HEK293 (cell line): Measurements from ENCODE around the gene TM2D1.
A peak's percentile ranks its signal among the peaks of the same experiment; 100 is the strongest.
"Not testable (repeated sequence)": the region's sequence is repeated elsewhere in the genome, so short reads cannot be mapped to it uniquely, and the experiment has no call there.

Experiments used
- CTCF ChIA-PET: fragments of 350-600 bp; formaldehyde crosslinking; extraction: SDS; loops from one replicate; lab custom pipeline; 2021; ENCODE audit warnings: antibody characterized with exemption; lab: Yijun Ruan, JAX
- POLR2A ChIA-PET: fragments of 300-600 bp; formaldehyde crosslinking; extraction: SDS; loops from one replicate; lab custom pipeline; 2020; ENCODE audit warnings: antibody characterized with exemption, inconsistent platforms; lab: Yijun Ruan, JAX
- H3K27ac ChIP-seq: fragments of 200-500 bp; sonication (Bioruptor generic); 2 replicates; pipeline ENCODE4 v1.5.1; 2014; ENCODE audit warnings: low read depth, low read length, control low read depth, inconsistent platforms; ENCODE audit errors: extremely low read depth
- H3K36me3 ChIP-seq, 2 experiments: fragments of 200-500 bp in 1 of 2; sonication (Bioruptor generic) in 1 of 2; 1 replicate in 1 of 2; 2 replicates in 1 of 2; pipeline ENCODE4 v1.5.1; 2014 to 2017; ENCODE audit warnings: inconsistent platforms in 2 of 2, low read length in 2 of 2; ENCODE audit not compliant: control insufficient read depth in 2 of 2, insufficient read depth in 1 of 2
- H3K4me1 ChIP-seq: fragments of 200-500 bp; sonication (Bioruptor generic); 2 replicates; pipeline ENCODE4 v1.5.1; 2014; ENCODE audit warnings: mild to moderate bottlenecking, low read length, inconsistent platforms; ENCODE audit not compliant: control insufficient read depth, insufficient read depth
- H3K4me3 ChIP-seq: 2 replicates; pipeline ENCODE4 v1.5.1; 2011; ENCODE audit warnings: low read depth, mild to moderate bottlenecking, control low read depth, low read length, moderate library complexity
- H3K9me3 ChIP-seq: fragments of 200-500 bp; sonication (Bioruptor generic); 2 replicates; pipeline ENCODE4 v1.5.1; 2014; ENCODE audit warnings: low read depth, low read length, inconsistent platforms; ENCODE audit not compliant: control insufficient read depth, insufficient read depth
- GLI4 ChIP-seq: fragments of 450-650 bp; formaldehyde crosslinking; IDR thresholded peaks from 2 replicates; pipeline ENCODE4 v1.5.1; 2016; ENCODE audit warnings: missing biosample characterization, missing genetic modification characterization
- MZF1 ChIP-seq: fragments of 450-650 bp; formaldehyde crosslinking; IDR thresholded peaks from 2 replicates; pipeline ENCODE4 v1.5.1; 2017; ENCODE audit warnings: missing biosample characterization, missing genetic modification characterization, borderline replicate concordance
- REPIN1 ChIP-seq: fragments of 450-650 bp; formaldehyde crosslinking; IDR thresholded peaks from 2 replicates; pipeline ENCODE4 v1.5.1; 2017; ENCODE audit warnings: missing biosample characterization, missing genetic modification characterization, low read depth
- ZNF169 ChIP-seq: fragments of 450-650 bp; formaldehyde crosslinking; IDR thresholded peaks from 2 replicates; pipeline ENCODE4 v1.5.1; 2016; ENCODE audit warnings: missing biosample characterization, missing genetic modification characterization
- ZNF23 ChIP-seq: fragments of 450-650 bp; formaldehyde crosslinking; IDR thresholded peaks from 2 replicates; pipeline ENCODE4 v1.5.1; 2016; ENCODE audit warnings: missing biosample characterization, missing genetic modification characterization, borderline replicate concordance
- ZNF37A ChIP-seq: fragments of 450-650 bp; IDR thresholded peaks from 2 replicates; pipeline ENCODE4 v1.5.1; 2018; ENCODE audit warnings: missing biosample characterization, missing genetic modification characterization
- ZNF600 ChIP-seq: fragments of 450-650 bp; formaldehyde crosslinking; IDR thresholded peaks from 2 replicates; pipeline ENCODE4 v1.5.1; 2016; ENCODE audit warnings: missing biosample characterization, missing genetic modification characterization
- ZNF629 ChIP-seq: fragments of 450-650 bp; formaldehyde crosslinking; IDR thresholded peaks from 2 replicates; pipeline ENCODE4 v1.5.1; 2017; ENCODE audit warnings: missing biosample characterization, missing genetic modification characterization
- ZNF677 ChIP-seq: fragments of 450-650 bp; IDR thresholded peaks from 2 replicates; pipeline ENCODE4 v1.5.0; 2018; ENCODE audit warnings: missing biosample characterization, mild to moderate bottlenecking, missing genetic modification characterization, moderate library complexity
- ZNF707 ChIP-seq: fragments of 450-650 bp; formaldehyde crosslinking; IDR thresholded peaks from 2 replicates; pipeline ENCODE4 v1.5.1; 2016; ENCODE audit warnings: missing biosample characterization, missing genetic modification characterization
- TF ChIP-seq, protein P1 (sequence below): fragments of 450-650 bp; formaldehyde crosslinking; IDR thresholded peaks from 2 replicates; pipeline ENCODE4 v1.5.1; 2016; ENCODE audit warnings: missing biosample characterization, missing genetic modification characterization
- TF ChIP-seq, protein P2 (sequence below): fragments of 450-650 bp; formaldehyde crosslinking; IDR thresholded peaks from 2 replicates; pipeline ENCODE4 v1.5.1; 2016; ENCODE audit warnings: missing biosample characterization, missing genetic modification characterization
- TF ChIP-seq, protein P3 (sequence below): fragments of 450-650 bp; formaldehyde crosslinking; conservative IDR thresholded peaks from 2 replicates; pipeline ENCODE4 v1.5.1; 2016; ENCODE audit warnings: low read depth, missing biosample characterization, missing genetic modification characterization
- TF ChIP-seq, protein P4 (sequence below): fragments of 450-650 bp; formaldehyde crosslinking; IDR thresholded peaks from 2 replicates; pipeline ENCODE4 v1.5.1; 2016; ENCODE audit warnings: missing biosample characterization, missing genetic modification characterization

TM2D1 gene

DNA sequence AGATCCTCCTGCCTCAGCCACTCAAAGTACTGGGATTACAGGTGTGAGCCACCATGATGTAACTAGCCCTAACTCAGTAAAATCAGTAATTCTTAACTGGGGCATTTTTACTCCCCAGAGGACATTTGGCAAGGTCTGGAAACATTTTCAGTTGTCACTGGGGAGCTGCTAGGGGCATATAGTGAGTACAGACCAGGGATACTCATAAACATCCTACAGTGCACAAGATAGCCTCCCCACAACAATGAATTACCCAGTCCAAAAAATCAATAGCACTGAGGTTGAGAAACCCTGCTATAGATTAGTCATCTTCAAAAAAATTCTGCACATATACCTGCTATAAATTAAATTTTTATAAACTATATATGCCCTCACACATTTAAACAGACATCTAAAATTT is 13.0 kb downstream of the TM2D1 start:
- TF ChIP-seq ZNF23 (tag by site-specific recombination) = no peak
- TF ChIP-seq, protein P1, sequence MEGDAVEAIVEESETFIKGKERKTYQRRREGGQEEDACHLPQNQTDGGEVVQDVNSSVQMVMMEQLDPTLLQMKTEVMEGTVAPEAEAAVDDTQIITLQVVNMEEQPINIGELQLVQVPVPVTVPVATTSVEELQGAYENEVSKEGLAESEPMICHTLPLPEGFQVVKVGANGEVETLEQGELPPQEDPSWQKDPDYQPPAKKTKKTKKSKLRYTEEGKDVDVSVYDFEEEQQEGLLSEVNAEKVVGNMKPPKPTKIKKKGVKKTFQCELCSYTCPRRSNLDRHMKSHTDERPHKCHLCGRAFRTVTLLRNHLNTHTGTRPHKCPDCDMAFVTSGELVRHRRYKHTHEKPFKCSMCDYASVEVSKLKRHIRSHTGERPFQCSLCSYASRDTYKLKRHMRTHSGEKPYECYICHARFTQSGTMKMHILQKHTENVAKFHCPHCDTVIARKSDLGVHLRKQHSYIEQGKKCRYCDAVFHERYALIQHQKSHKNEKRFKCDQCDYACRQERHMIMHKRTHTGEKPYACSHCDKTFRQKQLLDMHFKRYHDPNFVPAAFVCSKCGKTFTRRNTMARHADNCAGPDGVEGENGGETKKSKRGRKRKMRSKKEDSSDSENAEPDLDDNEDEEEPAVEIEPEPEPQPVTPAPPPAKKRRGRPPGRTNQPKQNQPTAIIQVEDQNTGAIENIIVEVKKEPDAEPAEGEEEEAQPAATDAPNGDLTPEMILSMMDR = no peak
- TF ChIP-seq MZF1 = no peak
- no peak for TF ChIP-seq ZNF169 (tag by site-specific recombination)
- TF ChIP-seq ZNF707 = no peak
- TF ChIP-seq, protein P2, sequence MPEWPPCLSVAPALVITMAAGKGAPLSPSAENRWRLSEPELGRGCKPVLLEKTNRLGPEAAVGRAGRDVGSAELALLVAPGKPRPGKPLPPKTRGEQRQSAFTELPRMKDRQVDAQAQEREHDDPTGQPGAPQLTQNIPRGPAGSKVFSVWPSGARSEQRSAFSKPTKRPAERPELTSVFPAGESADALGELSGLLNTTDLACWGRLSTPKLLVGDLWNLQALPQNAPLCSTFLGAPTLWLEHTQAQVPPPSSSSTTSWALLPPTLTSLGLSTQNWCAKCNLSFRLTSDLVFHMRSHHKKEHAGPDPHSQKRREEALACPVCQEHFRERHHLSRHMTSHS (tag by site-specific recombination) = no peak
- TF ChIP-seq, protein P3, sequence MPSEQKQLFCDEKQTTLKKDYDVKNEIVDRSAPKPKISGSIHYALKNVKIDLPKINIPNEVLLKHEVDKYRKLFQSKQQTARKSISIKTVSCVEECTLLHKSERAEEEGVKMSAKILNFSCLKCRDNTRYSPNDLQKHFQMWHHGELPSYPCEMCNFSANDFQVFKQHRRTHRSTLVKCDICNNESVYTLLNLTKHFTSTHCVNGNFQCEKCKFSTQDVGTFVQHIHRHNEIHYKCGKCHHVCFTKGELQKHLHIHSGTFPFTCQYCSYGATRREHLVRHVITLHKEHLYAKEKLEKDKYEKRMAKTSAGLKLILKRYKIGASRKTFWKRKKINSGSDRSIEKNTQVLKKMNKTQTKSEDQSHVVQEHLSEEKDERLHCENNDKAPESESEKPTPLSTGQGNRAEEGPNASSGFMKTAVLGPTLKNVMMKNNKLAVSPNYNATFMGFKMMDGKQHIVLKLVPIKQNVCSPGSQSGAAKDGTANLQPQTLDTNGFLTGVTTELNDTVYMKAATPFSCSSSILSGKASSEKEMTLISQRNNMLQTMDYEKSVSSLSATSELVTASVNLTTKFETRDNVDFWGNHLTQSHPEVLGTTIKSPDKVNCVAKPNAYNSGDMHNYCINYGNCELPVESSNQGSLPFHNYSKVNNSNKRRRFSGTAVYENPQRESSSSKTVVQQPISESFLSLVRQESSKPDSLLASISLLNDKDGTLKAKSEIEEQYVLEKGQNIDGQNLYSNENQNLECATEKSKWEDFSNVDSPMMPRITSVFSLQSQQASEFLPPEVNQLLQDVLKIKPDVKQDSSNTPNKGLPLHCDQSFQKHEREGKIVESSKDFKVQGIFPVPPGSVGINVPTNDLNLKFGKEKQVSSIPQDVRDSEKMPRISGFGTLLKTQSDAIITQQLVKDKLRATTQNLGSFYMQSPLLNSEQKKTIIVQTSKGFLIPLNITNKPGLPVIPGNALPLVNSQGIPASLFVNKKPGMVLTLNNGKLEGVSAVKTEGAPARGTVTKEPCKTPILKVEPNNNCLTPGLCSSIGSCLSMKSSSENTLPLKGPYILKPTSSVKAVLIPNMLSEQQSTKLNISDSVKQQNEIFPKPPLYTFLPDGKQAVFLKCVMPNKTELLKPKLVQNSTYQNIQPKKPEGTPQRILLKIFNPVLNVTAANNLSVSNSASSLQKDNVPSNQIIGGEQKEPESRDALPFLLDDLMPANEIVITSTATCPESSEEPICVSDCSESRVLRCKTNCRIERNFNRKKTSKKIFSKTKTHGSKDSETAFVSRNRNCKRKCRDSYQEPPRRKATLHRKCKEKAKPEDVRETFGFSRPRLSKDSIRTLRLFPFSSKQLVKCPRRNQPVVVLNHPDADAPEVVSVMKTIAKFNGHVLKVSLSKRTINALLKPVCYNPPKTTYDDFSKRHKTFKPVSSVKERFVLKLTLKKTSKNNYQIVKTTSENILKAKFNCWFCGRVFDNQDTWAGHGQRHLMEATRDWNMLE (tag by site-specific recombination) = no peak
- no peak for TF ChIP-seq REPIN1
- TF ChIP-seq ZNF37A = no peak
- TF ChIP-seq, protein P4, sequence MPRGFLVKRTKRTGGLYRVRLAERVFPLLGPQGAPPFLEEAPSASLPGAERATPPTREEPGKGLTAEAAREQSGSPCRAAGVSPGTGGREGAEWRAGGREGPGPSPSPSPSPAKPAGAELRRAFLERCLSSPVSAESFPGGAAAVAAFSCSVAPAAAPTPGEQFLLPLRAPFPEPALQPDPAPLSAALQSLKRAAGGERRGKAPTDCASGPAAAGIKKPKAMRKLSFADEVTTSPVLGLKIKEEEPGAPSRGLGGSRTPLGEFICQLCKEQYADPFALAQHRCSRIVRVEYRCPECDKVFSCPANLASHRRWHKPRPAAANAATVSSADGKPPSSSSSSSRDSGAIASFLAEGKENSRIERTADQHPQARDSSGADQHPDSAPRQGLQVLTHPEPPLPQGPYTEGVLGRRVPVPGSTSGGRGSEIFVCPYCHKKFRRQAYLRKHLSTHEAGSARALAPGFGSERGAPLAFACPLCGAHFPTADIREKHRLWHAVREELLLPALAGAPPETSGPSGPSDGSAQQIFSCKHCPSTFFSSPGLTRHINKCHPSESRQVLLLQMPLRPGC (tag by site-specific recombination) = no peak
- Histone ChIP-seq H3K9me3 (no peaks in the 10 kb centered on the region), H3K4me3 (no peak overlapping the region), H3K27ac (no peak overlapping the region), H3K36me3 (peaks cover 5 to 14% of the 10 kb centered on the region in 2 experiments; a peak in 2 of 3 replicates), H3K4me1 (no peaks in the 10 kb centered on the region; the same call in 1 of the 2 replicates)
- ChIA-PET CTCF (no interaction called here), POLR2A (no interaction called here)

DNA sequence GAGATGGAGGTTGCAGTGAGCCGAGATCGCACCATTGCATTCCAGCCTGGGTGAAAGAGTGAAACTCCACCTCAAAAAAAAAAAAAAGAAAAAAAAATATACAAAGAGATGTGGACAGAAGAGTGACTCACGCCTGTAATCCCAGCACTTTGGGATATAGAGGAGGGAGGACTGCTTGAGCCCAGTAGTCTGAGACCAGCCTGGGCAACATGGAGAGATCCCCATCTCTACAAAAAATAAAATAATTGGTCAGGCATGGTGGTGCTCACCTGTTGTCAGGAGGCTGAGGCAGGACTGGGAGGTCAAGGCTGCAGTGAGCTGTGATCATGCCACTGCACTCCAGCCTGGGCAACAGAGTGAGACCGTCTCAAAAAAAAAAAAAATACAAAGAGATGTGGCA is 13.7 kb downstream of the TM2D1 start:
- H3K36me3 ChIP-seq = peaks cover 7 to 16% of the 10 kb centered on the region in 2 experiments; a peak in 2 of 3 replicates
- H3K4me1 ChIP-seq, H3K27ac ChIP-seq, H3K4me3 ChIP-seq, H3K9me3 ChIP-seq, POLR2A ChIA-PET: not testable (repeated sequence)
- CTCF ChIA-PET = interaction anchor here (0.7 kb wide), 1 partner anchor 37 kb away, joined by 3 read pairs; no protein-coding TSS in a partner anchor
- TF ChIP-seq ZNF600 (0 out of 2 replicates have a peak, but pooled peaks have one; percentile 22), ZNF629 (tag by site-specific recombination) (peak; percentile 27; the same call in 1 of the 2 replicates)

DNA sequence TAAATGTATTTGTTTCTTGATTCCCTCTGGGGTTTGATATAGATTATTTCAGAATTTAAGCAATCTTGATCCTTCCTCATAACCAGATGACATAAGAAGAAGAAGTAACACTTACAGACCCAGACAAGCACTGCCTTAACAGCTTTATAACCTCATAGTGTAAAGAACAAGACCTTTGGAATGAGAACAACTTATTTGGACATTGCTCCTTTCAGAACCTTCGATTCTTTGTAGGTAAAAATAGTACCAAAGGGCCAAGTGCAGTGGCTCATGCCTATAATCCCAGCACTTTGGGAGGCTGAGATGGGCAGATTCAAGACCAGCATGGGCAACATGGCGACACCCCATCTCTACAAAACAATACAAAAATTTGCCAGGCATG is 15.0 kb downstream of the TM2D1 start:
- no peak overlapping the region for H3K27ac ChIP-seq
- H3K9me3 ChIP-seq = no peaks in the 10 kb centered on the region
- CTCF ChIA-PET = no interaction called here
- TF ChIP-seq ZNF677 (tag by site-specific recombination) = peak; percentile 98
- no peak for TF ChIP-seq GLI4 (tag by site-specific recombination)
- TF ChIP-seq, all 188 proteins: peak for 1
- H3K4me1 ChIP-seq = no peaks in the 10 kb centered on the region; the same call in 1 of the 2 replicates
- H3K36me3 ChIP-seq = peaks cover 7 to 26% of the 10 kb centered on the region in 2 experiments; a peak in 2 of 3 replicates
- no peak overlapping the region for H3K4me3 ChIP-seq
- POLR2A ChIA-PET = no interaction called here
